HCT116 (cell line): ENCODE results near the gene OSER1. TPM values are rescaled to one million over a fixed set of nuclear protein-coding genes. Genes with fewer than 3 reads are reported as not detected.

Experiments used
- ATAC-seq: fragments of 200-7000 bp; cut with Tn5 transposase; 2 replicates; pipeline ENCODE4 v1.9.1; 2020; ENCODE audit warnings: mild to moderate bottlenecking, moderate library complexity
- BruUV-seq: library from RNA; stranded (reverse); fragments of 400-500 nt; replicated peaks from 2 replicates; lab custom pipeline; 2021; lab: Mats Ljungman, UMichigan
- CTCF ChIA-PET: fragments of 300-600 bp; sonication (Branson Sonifier 250); formaldehyde crosslinking; loops from one replicate; lab custom pipeline; 2021; ENCODE audit warnings: antibody characterized with exemption; lab: Charles Lee
- POLR2A ChIA-PET: fragments of 300-600, 350-600 bp; sonication (Branson Sonifier 250); formaldehyde crosslinking; loops from one replicate; lab custom pipeline; 2021; ENCODE audit warnings: antibody characterized with exemption; lab: Charles Lee
- RAD21 ChIA-PET, 2 experiments: fragments of 300-600 bp; sonication (Branson Sonifier 250); formaldehyde crosslinking; loops; one replicate each; lab custom pipeline; 2023; ENCODE audit warnings: low total read pairs in 2 of 2; ENCODE audit not compliant: uncharacterized antibody in 2 of 2, unreplicated experiment in 2 of 2, low non-redundant PET in 1 of 2; lab: Charles Lee
- DNase-seq: peaks from one replicate; pipeline ENCODE4 v3.0.0-alpha.2; 2010; ENCODE audit warnings: low read depth, low spot score
- H2AFZ ChIP-seq: fragments of 200-600 bp; shearing (Covaris generic), sonication (generic); 2 replicates; pipeline ENCODE4 v1.6.1; 2017; ENCODE audit warnings: low read depth, mixed run types, mixed read lengths, antibody characterized with exemption, low read length; ENCODE audit not compliant: poor library complexity, severe bottlenecking
- H3K27ac ChIP-seq: 2 replicates; pipeline ENCODE4 v1.5.1; 2012; ENCODE audit warnings: low read depth, low read length
- H3K27me3 ChIP-seq: fragments of 200-600 bp; sonication (generic); 2 replicates; pipeline ENCODE4 v1.6.1; 2016; ENCODE audit warnings: mixed run types, low read length, mixed read lengths; ENCODE audit not compliant: insufficient read depth
- H3K36me3 ChIP-seq, 2 experiments: fragments of 200-500 bp in 1 of 2; fragments of 200-600 bp in 1 of 2; sonication (Bioruptor generic) in 1 of 2; sonication (generic) in 1 of 2; 2 replicates each; pipeline versions ENCODE4 v1.5.1 to v1.6.1; 2014 to 2016; ENCODE audit warnings: low read length in 2 of 2, inconsistent platforms in 1 of 2, mixed read lengths in 1 of 2, mixed run types in 1 of 2; ENCODE audit not compliant: insufficient read depth in 2 of 2, control insufficient read depth in 1 of 2
- H3K4me1 ChIP-seq, 2 experiments: fragments of 200-600 bp in 1 of 2; sonication (generic) in 1 of 2; 2 replicates each; pipeline versions ENCODE4 v1.5.1 to v1.6.1; 2012 to 2017; ENCODE audit warnings: low read length in 2 of 2, inconsistent platforms in 1 of 2, mild to moderate bottlenecking in 1 of 2, mixed read lengths in 1 of 2, mixed run types in 1 of 2, moderate library complexity in 1 of 2; ENCODE audit not compliant: insufficient read depth in 2 of 2, control insufficient read depth in 1 of 2
- H3K4me2 ChIP-seq: fragments of 200-600 bp; sonication (generic); 2 replicates; pipeline ENCODE4 v1.6.1; 2017; ENCODE audit warnings: mixed run types, low read length, mixed read lengths
- H3K4me3 ChIP-seq, 2 experiments: fragments of 200-600 bp in 1 of 2; sonication (generic) in 1 of 2; replicated peaks in 1 of 2; 2 replicates each; pipeline ENCODE4 v1.5.1; 2011 to 2016; ENCODE audit warnings: low read length in 2 of 2, control low read depth in 1 of 2, low read depth in 1 of 2, mild to moderate bottlenecking in 1 of 2, mixed read lengths in 1 of 2, mixed run types in 1 of 2
- H3K79me2 ChIP-seq: fragments of 200-600 bp; sonication (generic); 2 replicates; pipeline ENCODE4 v1.6.1; 2017; ENCODE audit warnings: mild to moderate bottlenecking, mixed run types, low read length, moderate library complexity, mixed read lengths; ENCODE audit not compliant: insufficient read depth
- H3K9ac ChIP-seq: fragments of 200-600 bp; sonication (generic); 2 replicates; pipeline ENCODE4 v1.6.1; 2016; ENCODE audit warnings: low read length, mixed read lengths
- H3K9me2 ChIP-seq: fragments of 200-600 bp; sonication (generic), shearing (Covaris generic); 2 replicates; pipeline ENCODE4 v1.6.1; 2017; ENCODE audit warnings: mixed run types, mild to moderate bottlenecking, moderate library complexity; ENCODE audit not compliant: insufficient read depth
- H3K9me3 ChIP-seq, 2 experiments: fragments of 200-500 bp in 1 of 2; fragments of 200-600 bp in 1 of 2; sonication (Bioruptor generic) in 1 of 2; sonication (generic) in 1 of 2; 2 replicates each; pipeline ENCODE4 v1.6.1; 2014 to 2017; ENCODE audit warnings: low read length in 2 of 2, mixed read lengths in 2 of 2, inconsistent platforms in 1 of 2, low read depth in 1 of 2, mild to moderate bottlenecking in 1 of 2, mixed run types in 1 of 2, moderate library complexity in 1 of 2; ENCODE audit not compliant: control insufficient read depth in 1 of 2, insufficient read depth in 1 of 2
- H4K20me1 ChIP-seq: fragments of 200-600 bp; sonication (generic), shearing (Covaris generic); 2 replicates; pipeline ENCODE4 v1.6.1; 2017; ENCODE audit warnings: mixed run types, mild to moderate bottlenecking, moderate library complexity; ENCODE audit not compliant: insufficient read depth
- CBX3 ChIP-seq: IDR thresholded peaks from 2 replicates; pipeline ENCODE4 v1.6.1; 2012; ENCODE audit warnings: low read depth
- FOSL1 ChIP-seq: IDR thresholded peaks from 2 replicates; pipeline ENCODE4 v1.6.1; 2012; ENCODE audit warnings: low read depth
- JUND ChIP-seq: IDR thresholded peaks from 2 replicates; pipeline ENCODE4 v1.6.1; 2012
- SP1 ChIP-seq: IDR thresholded peaks from 2 replicates; pipeline ENCODE4 v1.6.1; 2012; ENCODE audit warnings: low read depth
- TCF7L2 ChIP-seq: IDR thresholded peaks from 2 replicates; pipeline ENCODE4 v1.7.0; 2011; ENCODE audit warnings: borderline replicate concordance, inconsistent platforms; ENCODE audit not compliant: insufficient read depth, insufficient read length; ENCODE audit errors: extremely low read depth
- YY1 ChIP-seq: IDR thresholded peaks from 2 replicates; pipeline ENCODE4 v1.6.1; 2011; ENCODE audit warnings: low read length, low read depth, moderate library complexity, mild to moderate bottlenecking; ENCODE audit not compliant: insufficient replicate concordance; ENCODE audit errors: extremely low read depth
- ZFX ChIP-seq: fragments of 450-650 bp; IDR thresholded peaks from 2 replicates; pipeline ENCODE4 v1.6.1; 2017
- intact Hi-C: fragments of 100-400 bp; cut with micrococcal nuclease; formaldehyde crosslinking; loops from 2 replicates; pipeline ENCODE4 v1.10.0; 2022
- total RNA-seq: library from RNA; stranded (reverse); gene quantifications from one replicate; pipeline ENCODE4 v1.2.1, GENCODE V29; 2021; ENCODE audit not compliant: unreplicated experiment
- TF ChIP-seq, protein P1 (sequence below): IDR thresholded peaks from 2 replicates; pipeline ENCODE4 v1.6.1; 2012
- TF ChIP-seq, protein P2 (sequence below): IDR thresholded peaks from 2 replicates; pipeline ENCODE4 v1.6.1; 2012

OSER1 gene
- total RNA-seq, 1 experiment from 2014 or later: 28.4 TPM

DNA sequence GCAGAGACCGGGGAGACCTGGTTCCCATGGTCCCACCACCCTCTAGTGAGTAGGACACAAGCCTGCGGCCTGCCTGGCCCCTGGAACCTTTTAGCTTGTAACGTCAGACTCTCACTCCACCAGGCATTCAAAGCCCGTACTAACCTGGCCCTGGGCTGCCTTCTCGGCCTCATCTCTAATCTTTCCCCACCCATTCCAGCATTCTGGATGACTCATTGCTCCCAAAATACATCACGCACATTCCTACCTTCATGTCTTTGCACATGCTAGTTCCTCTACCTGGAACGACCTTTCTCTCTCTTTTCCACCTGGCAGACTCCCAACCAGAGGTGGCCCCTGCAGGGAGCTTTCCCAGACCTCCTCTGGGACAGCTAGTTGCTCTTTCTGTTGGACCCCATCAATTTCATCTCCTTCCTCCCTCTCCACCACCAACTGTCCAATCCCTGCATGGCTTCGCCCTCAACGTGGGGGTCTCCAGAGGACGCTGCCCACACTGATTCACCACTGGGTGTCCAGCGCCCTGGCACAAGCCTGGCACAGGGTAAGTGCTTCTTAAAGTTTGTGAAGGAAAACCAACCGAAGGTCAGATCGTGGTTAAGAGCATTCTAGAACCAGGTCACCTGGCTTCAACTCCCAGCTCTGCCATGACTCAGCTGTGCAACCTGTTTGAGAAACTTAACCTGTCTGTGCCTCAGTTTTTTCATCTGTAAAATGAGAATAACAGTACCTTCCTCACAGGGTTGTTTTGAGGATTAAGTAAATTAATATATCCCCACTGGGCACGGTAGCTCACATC lies 58.8 kb downstream of the OSER1 start:
- ATAC-seq: peak; percentile 89
- Histone ChIP-seq H3K79me2 (no peaks in the 10 kb centered on the region), H3K9me3 (no peaks in the 10 kb centered on the region), H3K27me3 (no peaks in the 10 kb centered on the region), H3K36me3 (no peaks in the 10 kb centered on the region), H4K20me1 (no peaks in the 10 kb centered on the region), H2AFZ (peak overlapping the region; percentile 48), H3K9me2 (no peaks in the 10 kb centered on the region), H3K4me2 (peak overlapping the region; percentile 59), H3K27ac (peak overlapping the region; percentile 68), H3K9ac (peak overlapping the region; percentile 48), H3K4me3 (peak overlapping the region in 1 of 2 experiments; percentile 32; a peak in 2 of 4 replicates), H3K4me1 (peaks cover 21 to 35% of the 10 kb centered on the region in 2 experiments)
- DNase-seq: peak; percentile 51
- ChIA-PET RAD21 (no interaction called here), POLR2A (interaction anchor here (0.8 kb wide), 1 partner anchor 38 kb away, joined by 3 read pairs; no protein-coding TSS in a partner anchor), CTCF (interaction anchor here (0.8 kb wide), 1 partner anchor 38 kb away, joined by 4 read pairs; no protein-coding TSS in a partner anchor)
- no TSS peak for BruUV-seq
- TF ChIP-seq, protein P1, sequence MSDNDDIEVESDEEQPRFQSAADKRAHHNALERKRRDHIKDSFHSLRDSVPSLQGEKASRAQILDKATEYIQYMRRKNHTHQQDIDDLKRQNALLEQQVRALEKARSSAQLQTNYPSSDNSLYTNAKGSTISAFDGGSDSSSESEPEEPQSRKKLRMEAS: peak; percentile 74
- TF ChIP-seq FOSL1 (peak; percentile 71; the same call in 1 of the 2 replicates), SP1 (peak; percentile 43; the same call in 1 of the 2 replicates), ZFX (peak; percentile 31; the same call in 1 of the 2 replicates), JUND (peak; percentile 75), CBX3 (peak; percentile 46; the same call in 1 of the 2 replicates), TCF7L2 (peak; percentile 65), YY1 (no peak)
- TF ChIP-seq, protein P2, sequence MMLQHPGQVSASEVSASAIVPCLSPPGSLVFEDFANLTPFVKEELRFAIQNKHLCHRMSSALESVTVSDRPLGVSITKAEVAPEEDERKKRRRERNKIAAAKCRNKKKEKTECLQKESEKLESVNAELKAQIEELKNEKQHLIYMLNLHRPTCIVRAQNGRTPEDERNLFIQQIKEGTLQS: no peak
- intact Hi-C loops: no loop called here
